SH-SY5Y (cell line): ENCODE data around the gene TMEM169.

Experiments used
- GATA2 ChIP-seq: IDR thresholded peaks from 2 replicates; pipeline ENCODE4 v1.6.1; 2011; ENCODE audit warnings: mild to moderate bottlenecking, low read depth, low read length
- GATA3 ChIP-seq: IDR thresholded peaks from 2 replicates; pipeline ENCODE4 v1.6.1; 2011; ENCODE audit warnings: low read depth, mild to moderate bottlenecking, low read length, moderate library complexity

- TF ChIP-seq GATA2 = no peak
- no peak for TF ChIP-seq GATA3
These were observed 32.6 kb downstream of the TMEM169 start for GRCh38 chr2:216114382-216114713.
